HEK293 (cell line): ENCODE measurements around the gene ARL15.

ENCODE experiments used
- CTCF ChIA-PET: fragments of 350-600 bp; formaldehyde crosslinking; extraction: SDS; loops from one replicate; lab custom pipeline; 2021; ENCODE audit warnings: antibody characterized with exemption; lab: Yijun Ruan, JAX
- POLR2A ChIA-PET: fragments of 300-600 bp; formaldehyde crosslinking; extraction: SDS; loops from one replicate; lab custom pipeline; 2020; ENCODE audit warnings: antibody characterized with exemption, inconsistent platforms; lab: Yijun Ruan, JAX
- H3K27ac ChIP-seq: fragments of 200-500 bp; sonication (Bioruptor generic); 2 replicates; pipeline ENCODE4 v1.5.1; 2014; ENCODE audit warnings: low read depth, low read length, control low read depth, inconsistent platforms; ENCODE audit errors: extremely low read depth
- H3K36me3 ChIP-seq, 2 experiments: fragments of 200-500 bp in 1 of 2; sonication (Bioruptor generic) in 1 of 2; 1 replicate in 1 of 2; 2 replicates in 1 of 2; pipeline ENCODE4 v1.5.1; 2014 to 2017; ENCODE audit warnings: inconsistent platforms in 2 of 2, low read length in 2 of 2; ENCODE audit not compliant: control insufficient read depth in 2 of 2, insufficient read depth in 1 of 2
- H3K4me1 ChIP-seq: fragments of 200-500 bp; sonication (Bioruptor generic); 2 replicates; pipeline ENCODE4 v1.5.1; 2014; ENCODE audit warnings: mild to moderate bottlenecking, low read length, inconsistent platforms; ENCODE audit not compliant: control insufficient read depth, insufficient read depth
- H3K4me3 ChIP-seq: 2 replicates; pipeline ENCODE4 v1.5.1; 2011; ENCODE audit warnings: low read depth, mild to moderate bottlenecking, control low read depth, low read length, moderate library complexity
- H3K9me3 ChIP-seq: fragments of 200-500 bp; sonication (Bioruptor generic); 2 replicates; pipeline ENCODE4 v1.5.1; 2014; ENCODE audit warnings: low read depth, low read length, inconsistent platforms; ENCODE audit not compliant: control insufficient read depth, insufficient read depth
- ELK4 ChIP-seq: IDR thresholded peaks from 2 replicates; pipeline ENCODE4 v1.6.1; 2011; ENCODE audit warnings: mild to moderate bottlenecking, low read depth, low read length, borderline replicate concordance
- GLI4 ChIP-seq: fragments of 450-650 bp; formaldehyde crosslinking; IDR thresholded peaks from 2 replicates; pipeline ENCODE4 v1.5.1; 2016; ENCODE audit warnings: missing biosample characterization, missing genetic modification characterization
- ZBTB6 ChIP-seq: fragments of 450-650 bp; formaldehyde crosslinking; IDR thresholded peaks from 2 replicates; pipeline ENCODE4 v1.5.1; 2017; ENCODE audit warnings: missing biosample characterization, missing genetic modification characterization
- ZNF121 ChIP-seq: fragments of 450-650 bp; formaldehyde crosslinking; IDR thresholded peaks from 2 replicates; pipeline ENCODE4 v1.5.1; 2016; ENCODE audit warnings: missing biosample characterization, missing genetic modification characterization
- ZNF202 ChIP-seq: fragments of 450-650 bp; formaldehyde crosslinking; IDR thresholded peaks from 2 replicates; pipeline ENCODE4 v1.5.1; 2016; ENCODE audit warnings: missing biosample characterization, missing genetic modification characterization, borderline replicate concordance
- ZNF214 ChIP-seq: fragments of 450-650 bp; formaldehyde crosslinking; IDR thresholded peaks from 2 replicates; pipeline ENCODE4 v1.5.1; 2017; ENCODE audit warnings: missing biosample characterization, mild to moderate bottlenecking, missing genetic modification characterization, borderline replicate concordance
- ZNF324 ChIP-seq: fragments of 450-650 bp; formaldehyde crosslinking; IDR thresholded peaks from 2 replicates; pipeline ENCODE4 v1.5.1; 2016; ENCODE audit warnings: missing biosample characterization, missing genetic modification characterization
- ZSCAN30 ChIP-seq: fragments of 450-650 bp; IDR thresholded peaks from 2 replicates; pipeline ENCODE4 v1.5.1; 2018; ENCODE audit warnings: missing biosample characterization, mild to moderate bottlenecking, missing genetic modification characterization, moderate library complexity
- TF ChIP-seq, protein P1 (sequence below): fragments of 450-650 bp; formaldehyde crosslinking; IDR thresholded peaks from 2 replicates; pipeline ENCODE4 v1.5.0; 2017; ENCODE audit warnings: missing biosample characterization, missing genetic modification characterization, borderline replicate concordance
- TF ChIP-seq, protein P2 (sequence below): fragments of 450-650 bp; formaldehyde crosslinking; IDR thresholded peaks from 2 replicates; pipeline ENCODE4 v1.5.1; 2016; ENCODE audit warnings: missing biosample characterization, missing genetic modification characterization, low read depth
- TF ChIP-seq, protein P3 (sequence below): fragments of 450-650 bp; formaldehyde crosslinking; IDR thresholded peaks from 2 replicates; pipeline ENCODE4 v1.5.1; 2016; ENCODE audit warnings: missing biosample characterization, missing genetic modification characterization

ARL15 gene

DNA sequence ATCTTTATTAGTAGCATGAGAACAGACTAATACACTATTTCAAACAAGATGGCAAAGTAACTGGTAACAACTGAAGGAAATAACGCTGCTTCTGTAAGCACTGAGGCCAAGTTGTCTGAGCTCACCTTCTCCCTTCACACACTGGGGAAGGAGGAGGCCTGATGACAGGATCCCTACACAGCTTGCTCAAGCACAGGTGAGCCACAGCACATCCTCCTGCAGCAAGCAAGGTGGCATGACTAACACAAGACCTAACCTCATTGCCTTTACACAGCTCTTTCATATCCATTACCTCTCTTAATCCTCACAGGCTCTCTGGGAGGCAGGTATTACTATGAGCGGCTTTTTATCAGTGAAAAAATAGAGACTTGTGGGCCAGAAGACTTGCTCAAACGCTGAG is 83.3 kb downstream of the ARL15 start:
- no peak overlapping the region for H3K4me3 ChIP-seq
- POLR2A ChIA-PET, result no interaction called here
- TF ChIP-seq ELK4, result no peak
- no peak for TF ChIP-seq GLI4 (tag by site-specific recombination)
- no peak for TF ChIP-seq ZNF214 (tag by site-specific recombination)
- no peak for TF ChIP-seq ZBTB6 (tag by site-specific recombination)
- TF ChIP-seq, protein P1, sequence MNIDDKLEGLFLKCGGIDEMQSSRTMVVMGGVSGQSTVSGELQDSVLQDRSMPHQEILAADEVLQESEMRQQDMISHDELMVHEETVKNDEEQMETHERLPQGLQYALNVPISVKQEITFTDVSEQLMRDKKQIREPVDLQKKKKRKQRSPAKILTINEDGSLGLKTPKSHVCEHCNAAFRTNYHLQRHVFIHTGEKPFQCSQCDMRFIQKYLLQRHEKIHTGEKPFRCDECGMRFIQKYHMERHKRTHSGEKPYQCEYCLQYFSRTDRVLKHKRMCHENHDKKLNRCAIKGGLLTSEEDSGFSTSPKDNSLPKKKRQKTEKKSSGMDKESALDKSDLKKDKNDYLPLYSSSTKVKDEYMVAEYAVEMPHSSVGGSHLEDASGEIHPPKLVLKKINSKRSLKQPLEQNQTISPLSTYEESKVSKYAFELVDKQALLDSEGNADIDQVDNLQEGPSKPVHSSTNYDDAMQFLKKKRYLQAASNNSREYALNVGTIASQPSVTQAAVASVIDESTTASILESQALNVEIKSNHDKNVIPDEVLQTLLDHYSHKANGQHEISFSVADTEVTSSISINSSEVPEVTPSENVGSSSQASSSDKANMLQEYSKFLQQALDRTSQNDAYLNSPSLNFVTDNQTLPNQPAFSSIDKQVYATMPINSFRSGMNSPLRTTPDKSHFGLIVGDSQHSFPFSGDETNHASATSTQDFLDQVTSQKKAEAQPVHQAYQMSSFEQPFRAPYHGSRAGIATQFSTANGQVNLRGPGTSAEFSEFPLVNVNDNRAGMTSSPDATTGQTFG (tag by site-specific recombination), result no peak
- TF ChIP-seq ZNF202, result no peak
- TF ChIP-seq ZNF324 (tag by site-specific recombination), result no peak
- no peak for TF ChIP-seq ZNF121 (tag by site-specific recombination)
- TF ChIP-seq, all 188 proteins: peak for 0
- H3K36me3 ChIP-seq, result no peaks in the 10 kb centered on the region
- H3K4me1 ChIP-seq, result peaks cover 5% of the 10 kb centered on the region
- no peak overlapping the region for H3K27ac ChIP-seq
- H3K9me3 ChIP-seq, result no peaks in the 10 kb centered on the region
- CTCF ChIA-PET, result interaction anchor here (0.6 to 0.7 kb wide), 4 partner anchors 87 to 344 kb away, joined by 3 to 4 read pairs (median 3); no protein-coding TSS in a partner anchor

GRCh38 chr5:54226215-54226614 is 84.2 kb downstream of the ARL15 start:
- no peaks in the 10 kb centered on the region for H3K36me3 ChIP-seq
- H3K27ac ChIP-seq, result no peak overlapping the region
- H3K4me1 ChIP-seq, result peaks cover 5% of the 10 kb centered on the region
- H3K9me3 ChIP-seq, result no peaks in the 10 kb centered on the region
- POLR2A ChIA-PET, result no interaction called here
- no peak for TF ChIP-seq ZSCAN30 (tag by site-specific recombination)
- TF ChIP-seq, protein P2, sequence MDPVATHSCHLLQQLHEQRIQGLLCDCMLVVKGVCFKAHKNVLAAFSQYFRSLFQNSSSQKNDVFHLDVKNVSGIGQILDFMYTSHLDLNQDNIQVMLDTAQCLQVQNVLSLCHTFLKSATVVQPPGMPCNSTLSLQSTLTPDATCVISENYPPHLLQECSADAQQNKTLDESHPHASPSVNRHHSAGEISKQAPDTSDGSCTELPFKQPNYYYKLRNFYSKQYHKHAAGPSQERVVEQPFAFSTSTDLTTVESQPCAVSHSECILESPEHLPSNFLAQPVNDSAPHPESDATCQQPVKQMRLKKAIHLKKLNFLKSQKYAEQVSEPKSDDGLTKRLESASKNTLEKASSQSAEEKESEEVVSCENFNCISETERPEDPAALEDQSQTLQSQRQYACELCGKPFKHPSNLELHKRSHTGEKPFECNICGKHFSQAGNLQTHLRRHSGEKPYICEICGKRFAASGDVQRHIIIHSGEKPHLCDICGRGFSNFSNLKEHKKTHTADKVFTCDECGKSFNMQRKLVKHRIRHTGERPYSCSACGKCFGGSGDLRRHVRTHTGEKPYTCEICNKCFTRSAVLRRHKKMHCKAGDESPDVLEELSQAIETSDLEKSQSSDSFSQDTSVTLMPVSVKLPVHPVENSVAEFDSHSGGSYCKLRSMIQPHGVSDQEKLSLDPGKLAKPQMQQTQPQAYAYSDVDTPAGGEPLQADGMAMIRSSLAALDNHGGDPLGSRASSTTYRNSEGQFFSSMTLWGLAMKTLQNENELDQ, result no peak
- TF ChIP-seq, protein P3, sequence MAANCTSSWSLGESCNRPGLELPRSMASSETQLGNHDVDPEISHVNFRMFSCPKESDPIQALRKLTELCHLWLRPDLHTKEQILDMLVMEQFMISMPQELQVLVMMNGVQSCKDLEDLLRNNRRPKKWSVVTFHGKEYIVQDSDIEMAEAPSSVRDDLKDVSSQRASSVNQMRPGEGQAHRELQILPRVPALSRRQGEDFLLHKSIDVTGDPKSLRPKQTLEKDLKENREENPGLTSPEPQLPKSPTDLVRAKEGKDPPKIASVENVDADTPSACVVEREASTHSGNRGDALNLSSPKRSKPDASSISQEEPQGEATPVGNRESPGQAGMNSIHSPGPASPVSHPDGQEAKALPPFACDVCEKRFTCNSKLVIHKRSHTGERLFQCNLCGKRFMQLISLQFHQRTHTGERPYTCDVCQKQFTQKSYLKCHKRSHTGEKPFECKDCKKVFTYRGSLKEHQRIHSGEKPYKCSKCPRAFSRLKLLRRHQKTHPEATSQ (tag by site-specific recombination), result no peak
- H3K4me3 ChIP-seq, result no peak overlapping the region
- CTCF ChIA-PET, result interaction anchor here (1.3 to 1.4 kb wide), 2 partner anchors 8 to 11 kb away, joined by 9 to 13 read pairs; no protein-coding TSS in a partner anchor
